Measurements from ENCODE around the gene PPP1R12B.
"Not testable (repeated sequence)": the region's sequence is repeated elsewhere in the genome, so short reads cannot be mapped to it uniquely, and the experiment has no call there.

Gene PPP1R12B

GRCh38 chr1:202615501-202616354, 267.2 kb downstream of the PPP1R12B start:
- Histone ChIP-seq H3K4me3 (ENCODE audit: low read depth in 1 of 2, low read length in 2 of 2) (no peak overlapping the region), H3K27ac (ENCODE audit: low read depth, low read length) (no peak overlapping the region), H3K36me3 (ENCODE audit: control insufficient read depth in 1 of 2, insufficient read depth in 2 of 2, low read length in 2 of 2) (no peaks in the 10 kb centered on the region), H3K27me3 (ENCODE audit: control insufficient read depth in 1 of 2, insufficient read depth in 2 of 2, low read length in 2 of 2) (no peaks in the 10 kb centered on the region), H3K4me1 (ENCODE audit: control insufficient read depth in 1 of 2, insufficient read depth in 2 of 2, low read length in 2 of 2) (peaks cover 6 to 22% of the 10 kb centered on the region in 2 donors), H3K9me3 (ENCODE audit: control insufficient read depth in 1 of 2, low read length in 2 of 2) (no peaks in the 10 kb centered on the region), H3K9ac (ENCODE audit: low read depth in 1 of 2, low read length in 2 of 2) (no peak overlapping the region)

GRCh38 chr1:202616355-202616915, 267.9 kb downstream of the PPP1R12B start:
- Histone ChIP-seq H3K9me3 (ENCODE audit: control insufficient read depth in 1 of 2, low read length in 2 of 2) (no peaks in the 10 kb centered on the region), H3K4me3 (ENCODE audit: low read depth in 1 of 2, low read length in 2 of 2) (no peak overlapping the region), H3K27me3 (ENCODE audit: control insufficient read depth in 1 of 2, insufficient read depth in 2 of 2, low read length in 2 of 2) (no peaks in the 10 kb centered on the region), H3K9ac (ENCODE audit: low read depth in 1 of 2, low read length in 2 of 2) (no peak overlapping the region), H3K36me3 (ENCODE audit: control insufficient read depth in 1 of 2, insufficient read depth in 2 of 2, low read length in 2 of 2) (no peaks in the 10 kb centered on the region), H3K4me1 (ENCODE audit: control insufficient read depth in 1 of 2, insufficient read depth in 2 of 2, low read length in 2 of 2) (peaks cover 6 to 22% of the 10 kb centered on the region in 2 donors), H3K27ac (ENCODE audit: low read depth, low read length) (no peak overlapping the region)

GRCh38 chr1:202619012-202619411, 270.5 kb downstream of the PPP1R12B start:
- peaks cover 6 to 22% of the 10 kb centered on the region in 2 donors for H3K4me1 ChIP-seq (ENCODE audit: control insufficient read depth in 1 of 2, insufficient read depth in 2 of 2, low read length in 2 of 2)
- H3K9ac ChIP-seq (ENCODE audit: low read depth in 1 of 2, low read length in 2 of 2); H3K36me3 ChIP-seq (ENCODE audit: control insufficient read depth in 1 of 2, insufficient read depth in 2 of 2, low read length in 2 of 2); H3K9me3 ChIP-seq (ENCODE audit: control insufficient read depth in 1 of 2, low read length in 2 of 2); H3K27me3 ChIP-seq (ENCODE audit: control insufficient read depth in 1 of 2, insufficient read depth in 2 of 2, low read length in 2 of 2); H3K4me3 ChIP-seq (ENCODE audit: low read depth in 1 of 2, low read length in 2 of 2); H3K27ac ChIP-seq (ENCODE audit: low read depth, low read length): not testable (repeated sequence)

- peaks cover 6 to 22% of the 10 kb centered on the region in 2 donors for H3K4me1 ChIP-seq (ENCODE audit: control insufficient read depth in 1 of 2, insufficient read depth in 2 of 2, low read length in 2 of 2)
- no peaks in the 10 kb centered on the region for H3K27me3 ChIP-seq (ENCODE audit: control insufficient read depth in 1 of 2, insufficient read depth in 2 of 2, low read length in 2 of 2)
- H3K4me3 ChIP-seq (ENCODE audit: low read depth in 1 of 2, low read length in 2 of 2): no peak overlapping the region
- H3K9ac ChIP-seq (ENCODE audit: low read depth in 1 of 2, low read length in 2 of 2): no peak overlapping the region
- H3K9me3 ChIP-seq (ENCODE audit: control insufficient read depth in 1 of 2, low read length in 2 of 2): no peaks in the 10 kb centered on the region
- H3K27ac ChIP-seq (ENCODE audit: low read depth, low read length): no peak overlapping the region
- H3K36me3 ChIP-seq (ENCODE audit: control insufficient read depth in 1 of 2, insufficient read depth in 2 of 2, low read length in 2 of 2): no peaks in the 10 kb centered on the region
These were observed 271.0 kb downstream of the PPP1R12B start for GRCh38 chr1:202619505-202619904.

- H3K9me3 ChIP-seq (ENCODE audit: control insufficient read depth in 1 of 2, low read length in 2 of 2); H3K27me3 ChIP-seq (ENCODE audit: control insufficient read depth in 1 of 2, insufficient read depth in 2 of 2, low read length in 2 of 2); H3K27ac ChIP-seq (ENCODE audit: low read depth, low read length); H3K4me3 ChIP-seq (ENCODE audit: low read depth in 1 of 2, low read length in 2 of 2); H3K36me3 ChIP-seq (ENCODE audit: control insufficient read depth in 1 of 2, insufficient read depth in 2 of 2, low read length in 2 of 2); H3K9ac ChIP-seq (ENCODE audit: low read depth in 1 of 2, low read length in 2 of 2): not testable (repeated sequence)
- peaks cover 5 to 20% of the 10 kb centered on the region in 2 donors for H3K4me1 ChIP-seq (ENCODE audit: control insufficient read depth in 1 of 2, insufficient read depth in 2 of 2, low read length in 2 of 2)
These were observed 271.5 kb downstream of the PPP1R12B start for GRCh38 chr1:202620036-202620435.

GRCh38 chr1:202621446-202621845, 272.9 kb downstream of the PPP1R12B start:
- Histone ChIP-seq H3K4me1 (ENCODE audit: control insufficient read depth in 1 of 2, insufficient read depth in 2 of 2, low read length in 2 of 2) (peaks cover 0 to 6% of the 10 kb centered on the region in 2 donors), H3K9me3 (ENCODE audit: control insufficient read depth in 1 of 2, low read length in 2 of 2) (no peaks in the 10 kb centered on the region), H3K36me3 (ENCODE audit: control insufficient read depth in 1 of 2, insufficient read depth in 2 of 2, low read length in 2 of 2) (no peaks in the 10 kb centered on the region), H3K27me3 (ENCODE audit: control insufficient read depth in 1 of 2, insufficient read depth in 2 of 2, low read length in 2 of 2) (no peaks in the 10 kb centered on the region), H3K9ac (ENCODE audit: low read depth in 1 of 2, low read length in 2 of 2) (no peak overlapping the region), H3K27ac (ENCODE audit: low read depth, low read length) (no peak overlapping the region), H3K4me3 (ENCODE audit: low read depth in 1 of 2, low read length in 2 of 2) (no peak overlapping the region)

- no peak overlapping the region for H3K4me3 ChIP-seq (ENCODE audit: low read depth in 1 of 2, low read length in 2 of 2)
- H3K27ac ChIP-seq (ENCODE audit: low read depth, low read length): no peak overlapping the region
These were observed 273.9 kb downstream of the PPP1R12B start for GRCh38 chr1:202622388-202622787.

GRCh38 chr1:202623075-202623474, 274.6 kb downstream of the PPP1R12B start:
- no peak overlapping the region for H3K4me3 ChIP-seq (ENCODE audit: low read depth in 1 of 2, low read length in 2 of 2)
- no peak overlapping the region for H3K9ac ChIP-seq (ENCODE audit: low read depth in 1 of 2, low read length in 2 of 2)
- H3K4me1 ChIP-seq (ENCODE audit: control insufficient read depth in 1 of 2, insufficient read depth in 2 of 2, low read length in 2 of 2): peaks cover 0 to 4% of the 10 kb centered on the region in 2 donors
- H3K27me3 ChIP-seq (ENCODE audit: control insufficient read depth in 1 of 2, insufficient read depth in 2 of 2, low read length in 2 of 2): no peaks in the 10 kb centered on the region
- H3K27ac ChIP-seq (ENCODE audit: low read depth, low read length): no peak overlapping the region
- H3K36me3 ChIP-seq (ENCODE audit: control insufficient read depth in 1 of 2, insufficient read depth in 2 of 2, low read length in 2 of 2): no peaks in the 10 kb centered on the region
- no peaks in the 10 kb centered on the region for H3K9me3 ChIP-seq (ENCODE audit: control insufficient read depth in 1 of 2, low read length in 2 of 2)

More at GRCh38 chr1:202622388-202622787, 273.9 kb downstream of the PPP1R12B start:
- Histone ChIP-seq H3K9ac (ENCODE audit: low read depth in 1 of 2, low read length in 2 of 2) (no peak overlapping the region), H3K36me3 (ENCODE audit: control insufficient read depth in 1 of 2, insufficient read depth in 2 of 2, low read length in 2 of 2) (no peaks in the 10 kb centered on the region), H3K9me3 (ENCODE audit: control insufficient read depth in 1 of 2, low read length in 2 of 2) (no peaks in the 10 kb centered on the region), H3K27me3 (ENCODE audit: control insufficient read depth in 1 of 2, insufficient read depth in 2 of 2, low read length in 2 of 2) (no peaks in the 10 kb centered on the region), H3K4me1 (ENCODE audit: control insufficient read depth in 1 of 2, insufficient read depth in 2 of 2, low read length in 2 of 2) (peaks cover 0 to 4% of the 10 kb centered on the region in 2 donors)

GRCh38 chr1:202623476-202623875, 275.0 kb downstream of the PPP1R12B start:
- not testable (repeated sequence) for H3K27ac ChIP-seq (ENCODE audit: low read depth, low read length); H3K9ac ChIP-seq (ENCODE audit: low read depth in 1 of 2, low read length in 2 of 2); H3K4me3 ChIP-seq (ENCODE audit: low read depth in 1 of 2, low read length in 2 of 2); H3K36me3 ChIP-seq (ENCODE audit: control insufficient read depth in 1 of 2, insufficient read depth in 2 of 2, low read length in 2 of 2); H3K9me3 ChIP-seq (ENCODE audit: control insufficient read depth in 1 of 2, low read length in 2 of 2); H3K4me1 ChIP-seq (ENCODE audit: control insufficient read depth in 1 of 2, insufficient read depth in 2 of 2, low read length in 2 of 2); H3K27me3 ChIP-seq (ENCODE audit: control insufficient read depth in 1 of 2, insufficient read depth in 2 of 2, low read length in 2 of 2)

GRCh38 chr1:202624088-202624780, 275.7 kb downstream of the PPP1R12B start:
- no peaks in the 10 kb centered on the region for H3K27me3 ChIP-seq (ENCODE audit: control insufficient read depth in 1 of 2, insufficient read depth in 2 of 2, low read length in 2 of 2)
- no peaks in the 10 kb centered on the region for H3K36me3 ChIP-seq (ENCODE audit: control insufficient read depth in 1 of 2, insufficient read depth in 2 of 2, low read length in 2 of 2)
- no peaks in the 10 kb centered on the region for H3K9me3 ChIP-seq (ENCODE audit: control insufficient read depth in 1 of 2, low read length in 2 of 2)
- peaks cover 0 to 2% of the 10 kb centered on the region in 2 donors for H3K4me1 ChIP-seq (ENCODE audit: control insufficient read depth in 1 of 2, insufficient read depth in 2 of 2, low read length in 2 of 2)
- H3K9ac ChIP-seq (ENCODE audit: low read depth in 1 of 2, low read length in 2 of 2): no peak overlapping the region
- no peak overlapping the region for H3K27ac ChIP-seq (ENCODE audit: low read depth, low read length)
- H3K4me3 ChIP-seq (ENCODE audit: low read depth in 1 of 2, low read length in 2 of 2): no peak overlapping the region

Measured in duodenal mucosa (tissue), 2 donors.